Caco-2 (cell line): ENCODE results near the gene PCDHGB4. TPM values are rescaled to one million over a fixed set of nuclear protein-coding genes. Genes with fewer than 3 reads are reported as not detected.
"Not testable (repeated sequence)": the region's sequence is repeated elsewhere in the genome, so short reads cannot be mapped to it uniquely, and the experiment has no call there.

Experiments
- BruUV-seq: library from RNA; stranded (reverse); fragments of 400-500 nt; replicated peaks from 2 replicates; lab custom pipeline; 2021; lab: Mats Ljungman, UMichigan
- CTCF ChIA-PET: fragments of 300-600 bp; sonication (Branson Sonifier 250); formaldehyde crosslinking; loops from one replicate; lab custom pipeline; 2022; ENCODE audit warnings: antibody characterized with exemption; lab: Charles Lee
- POLR2A ChIA-PET: fragments of 300-600 bp; sonication (Branson Sonifier 250); formaldehyde crosslinking; loops from one replicate; lab custom pipeline; 2022; ENCODE audit warnings: antibody characterized with exemption; lab: Charles Lee
- DNase-seq, 2 experiments: peaks; one replicate each; pipeline versions ENCODE4 v3.0.0 to v3.0.0-alpha.2; 2020 to 2022
- H3K27me3 ChIP-seq: replicated peaks from 2 replicates; pipeline ENCODE4 v1.6.0; 2011; ENCODE audit warnings: low read length; ENCODE audit not compliant: control insufficient read depth, insufficient read depth
- H3K36me3 ChIP-seq: 2 replicates; pipeline ENCODE4 v1.5.1; 2011; ENCODE audit warnings: low read length; ENCODE audit not compliant: control insufficient read depth, insufficient read depth
- H3K4me1 ChIP-seq: fragments of 250-450 bp; sonication (Bioruptor Pico); 2 replicates; pipeline ENCODE4 v1.5.1; 2020; ENCODE audit warnings: mild to moderate bottlenecking
- H3K4me3 ChIP-seq: 2 replicates; pipeline ENCODE4 v1.5.1; 2011; ENCODE audit warnings: low read depth, mild to moderate bottlenecking, control low read depth, low read length
- H3K9me3 ChIP-seq: fragments of 250-450 bp; sonication (Bioruptor Pico); 2 replicates; pipeline ENCODE4 v1.5.1; 2020; ENCODE audit warnings: mild to moderate bottlenecking, moderate library complexity
- H3K27ac Mint-ChIP-seq: one replicate; pipeline ENCODE4 v1.8.0; 2022; ENCODE audit warnings: mixed read lengths; ENCODE audit not compliant: unreplicated experiment
- H3K27me3 Mint-ChIP-seq: one replicate; pipeline ENCODE4 v1.8.0; 2022; ENCODE audit warnings: mixed read lengths; ENCODE audit not compliant: insufficient read depth, unreplicated experiment
- H3K36me3 Mint-ChIP-seq: one replicate; pipeline ENCODE4 v1.8.0; 2022; ENCODE audit warnings: mild to moderate bottlenecking, mixed read lengths; ENCODE audit not compliant: insufficient read depth, unreplicated experiment
- H3K4me1 Mint-ChIP-seq: one replicate; pipeline ENCODE4 v1.8.0; 2022; ENCODE audit warnings: low read depth, mixed read lengths; ENCODE audit not compliant: unreplicated experiment
- H3K4me3 Mint-ChIP-seq: one replicate; pipeline ENCODE4 v1.8.0; 2022; ENCODE audit warnings: mild to moderate bottlenecking, moderate library complexity, mixed read lengths; ENCODE audit not compliant: unreplicated experiment
- H3K9me3 Mint-ChIP-seq: one replicate; pipeline ENCODE4 v1.8.0; 2022; ENCODE audit warnings: mixed read lengths; ENCODE audit not compliant: unreplicated experiment
- intact Hi-C: fragments of 100-400 bp; cut with micrococcal nuclease; formaldehyde crosslinking; loops from one replicate; pipeline ENCODE4 v1.10.0; 2022; ENCODE audit not compliant: unreplicated experiment
- total RNA-seq: library from RNA; stranded (reverse); gene quantifications from 2 replicates; pipeline ENCODE4 v1.2.3, GENCODE V29; 2022
- TF ChIP-seq, protein P1 (sequence below), 2 experiments: fragments of 200-600 bp in 1 of 2; IDR thresholded peaks; 1 replicate in 1 of 2; 2 replicates in 1 of 2; pipeline versions ENCODE4 v1.5.1 to v1.8.0; 2011 to 2022; ENCODE audit warnings: antibody characterized with exemption in 1 of 2, control low read depth in 1 of 2, inconsistent platforms in 1 of 2, low read depth in 1 of 2, low read length in 1 of 2, mild to moderate bottlenecking in 1 of 2, moderate library complexity in 1 of 2; ENCODE audit not compliant: insufficient read depth in 1 of 2, severe bottlenecking in 1 of 2, unreplicated experiment in 1 of 2

PCDHGB4 gene
- total RNA-seq, 1 experiment from 2014 or later: 0.14 TPM

DNA sequence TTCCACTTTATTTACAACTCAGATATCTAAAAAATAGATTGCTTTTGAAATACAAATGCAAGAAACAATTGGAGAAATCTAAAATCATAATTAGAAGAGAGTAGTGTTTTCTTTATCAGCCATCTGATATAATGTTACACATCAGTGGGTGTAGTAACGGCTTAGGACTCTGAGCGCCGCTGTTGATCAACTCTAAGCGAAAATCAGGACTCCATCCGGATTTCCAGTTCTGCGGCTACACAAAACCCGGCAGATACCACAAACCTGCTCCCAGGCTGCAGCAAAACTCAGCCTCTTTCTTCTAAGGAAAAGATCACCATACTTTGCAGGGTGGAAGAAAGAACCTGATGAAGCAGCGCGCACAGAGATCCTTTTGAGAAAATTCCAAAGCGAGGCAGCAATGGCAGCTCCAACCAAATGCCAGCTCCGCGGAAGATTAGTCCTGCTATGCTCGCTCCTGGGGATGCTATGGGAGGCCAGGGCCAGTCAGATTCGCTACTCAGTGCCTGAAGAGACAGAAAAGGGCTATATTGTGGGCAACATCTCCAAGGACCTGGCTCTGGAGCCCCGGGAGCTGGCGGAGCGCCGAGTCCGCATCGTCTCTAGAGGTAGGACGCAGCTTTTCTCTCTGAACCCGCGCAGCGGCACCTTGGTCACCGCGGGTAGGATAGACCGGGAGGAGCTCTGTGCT is 15.2 kb downstream of the PCDHGB4 start, which contains the start of gene PCDHGA9:
PCDHGA9 (plus strand) TSS at position 226 of the 691 bp plus-strand sequence; CDS start at position 401, 175 bp downstream.
- intact Hi-C loops: no loop called here
- H3K27me3 ChIP-seq: no peaks in the 10 kb centered on the region
- no peak within 1 kb of the TSS for H3K4me3 ChIP-seq
- TF ChIP-seq, protein P1, sequence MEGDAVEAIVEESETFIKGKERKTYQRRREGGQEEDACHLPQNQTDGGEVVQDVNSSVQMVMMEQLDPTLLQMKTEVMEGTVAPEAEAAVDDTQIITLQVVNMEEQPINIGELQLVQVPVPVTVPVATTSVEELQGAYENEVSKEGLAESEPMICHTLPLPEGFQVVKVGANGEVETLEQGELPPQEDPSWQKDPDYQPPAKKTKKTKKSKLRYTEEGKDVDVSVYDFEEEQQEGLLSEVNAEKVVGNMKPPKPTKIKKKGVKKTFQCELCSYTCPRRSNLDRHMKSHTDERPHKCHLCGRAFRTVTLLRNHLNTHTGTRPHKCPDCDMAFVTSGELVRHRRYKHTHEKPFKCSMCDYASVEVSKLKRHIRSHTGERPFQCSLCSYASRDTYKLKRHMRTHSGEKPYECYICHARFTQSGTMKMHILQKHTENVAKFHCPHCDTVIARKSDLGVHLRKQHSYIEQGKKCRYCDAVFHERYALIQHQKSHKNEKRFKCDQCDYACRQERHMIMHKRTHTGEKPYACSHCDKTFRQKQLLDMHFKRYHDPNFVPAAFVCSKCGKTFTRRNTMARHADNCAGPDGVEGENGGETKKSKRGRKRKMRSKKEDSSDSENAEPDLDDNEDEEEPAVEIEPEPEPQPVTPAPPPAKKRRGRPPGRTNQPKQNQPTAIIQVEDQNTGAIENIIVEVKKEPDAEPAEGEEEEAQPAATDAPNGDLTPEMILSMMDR (IDR thresholded peaks at IDR 0.05; ENCODE audit: insufficient read depth in 1 of 2, low read depth in 1 of 2, low read length in 1 of 2, severe bottlenecking in 1 of 2, unreplicated experiment in 1 of 2): no peak
- peaks cover 11% of the 10 kb centered on the region for H3K9me3 Mint-ChIP-seq
- H3K36me3 Mint-ChIP-seq: peaks cover 17% of the 10 kb centered on the region
- H3K4me1 ChIP-seq: no peaks in the 10 kb centered on the region
- peaks cover 19% of the 10 kb centered on the region for H3K9me3 ChIP-seq
- H3K4me1 Mint-ChIP-seq: no peaks in the 10 kb centered on the region
- BruUV-seq: no TSS peak
- CTCF ChIA-PET: no interaction called here
- H3K4me3 Mint-ChIP-seq: no peak within 1 kb of the TSS
- H3K27ac Mint-ChIP-seq: no peak within 1 kb of the TSS
- no peaks in the 10 kb centered on the region for H3K36me3 ChIP-seq
- POLR2A ChIA-PET: no interaction called here
- DNase-seq: no peak
- H3K27me3 Mint-ChIP-seq: no peaks in the 10 kb centered on the region

DNA sequence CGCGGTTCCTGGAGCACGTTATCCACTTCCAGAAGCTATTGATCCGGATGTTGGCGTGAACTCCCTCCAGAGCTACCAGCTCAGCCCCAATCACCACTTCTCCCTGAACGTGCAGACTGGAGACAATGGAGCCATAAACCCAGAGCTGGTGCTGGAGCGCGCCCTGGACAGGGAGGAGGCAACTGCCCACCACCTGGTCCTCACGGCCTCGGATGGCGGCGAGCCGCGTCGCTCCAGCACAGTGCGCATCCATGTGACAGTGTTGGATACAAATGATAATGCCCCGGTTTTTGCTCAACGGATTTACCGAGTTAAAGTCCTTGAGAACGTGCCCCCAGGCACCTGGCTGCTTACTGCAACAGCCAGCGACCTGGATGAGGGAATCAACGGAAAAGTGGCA is 15.9 kb downstream of the PCDHGB4 start:
- POLR2A ChIA-PET: no interaction called here
- no peak overlapping the region for H3K4me3 ChIP-seq
- no TSS peak for BruUV-seq
- Mint-ChIP-seq H3K4me3 (no peak overlapping the region), H3K36me3 (peaks cover 17% of the 10 kb centered on the region), H3K4me1 (no peaks in the 10 kb centered on the region), H3K27ac (no peak overlapping the region), H3K27me3 (no peaks in the 10 kb centered on the region), H3K9me3 (peaks cover 11% of the 10 kb centered on the region)
- TF ChIP-seq, protein P1 (IDR thresholded peaks at IDR 0.05; ENCODE audit: insufficient read depth in 1 of 2, low read depth in 1 of 2, low read length in 1 of 2, severe bottlenecking in 1 of 2, unreplicated experiment in 1 of 2): no peak
- no peak for DNase-seq
- peaks cover 19% of the 10 kb centered on the region for H3K9me3 ChIP-seq
- CTCF ChIA-PET: no interaction called here
- H3K36me3 ChIP-seq: no peaks in the 10 kb centered on the region
- no peaks in the 10 kb centered on the region for H3K4me1 ChIP-seq
- no peaks in the 10 kb centered on the region for H3K27me3 ChIP-seq
- intact Hi-C loops: no loop called here

DNA sequence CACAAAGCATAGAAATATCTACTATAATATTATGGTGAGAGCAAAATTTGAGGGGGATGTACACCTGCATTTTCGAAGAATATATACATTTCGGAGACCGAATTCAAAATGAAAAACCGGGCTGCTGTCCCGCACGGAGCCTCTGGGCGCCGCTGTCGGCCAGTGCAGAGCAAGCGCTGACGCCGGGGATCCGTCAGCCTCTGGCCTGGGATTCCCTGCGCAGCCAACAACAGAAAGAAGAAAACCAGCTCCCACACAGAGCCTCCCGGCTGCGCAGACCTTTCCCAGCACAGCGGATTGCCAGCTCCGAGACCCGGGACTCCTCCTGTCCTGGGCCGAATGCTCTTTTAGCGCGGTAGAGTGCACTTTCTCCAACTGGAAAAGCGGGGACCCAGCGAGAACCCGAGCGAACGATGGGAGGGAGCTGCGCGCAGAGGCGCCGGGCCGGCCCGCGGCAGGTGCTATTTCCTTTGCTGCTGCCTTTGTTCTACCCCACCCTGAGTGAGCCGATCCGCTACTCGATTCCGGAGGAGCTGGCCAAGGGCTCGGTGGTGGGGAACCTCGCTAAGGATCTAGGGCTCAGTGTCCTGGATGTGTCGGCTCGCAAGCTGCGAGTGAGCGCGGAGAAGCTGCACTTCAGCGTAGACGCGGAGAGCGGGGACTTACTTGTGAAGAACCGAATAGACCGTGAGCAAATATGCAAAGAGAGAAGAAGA is 20.4 kb downstream of the PCDHGB4 start, which contains the start of gene PCDHGB6:
PCDHGB6 (plus strand) TSS at position 232 of the 716 bp plus-strand sequence; CDS start at position 414, 182 bp downstream.
- H3K27ac Mint-ChIP-seq, DNase-seq, H3K4me3 ChIP-seq, H3K4me1 Mint-ChIP-seq, POLR2A ChIA-PET, H3K27me3 ChIP-seq, H3K36me3 ChIP-seq, H3K4me3 Mint-ChIP-seq, H3K9me3 ChIP-seq, BruUV-seq, H3K27me3 Mint-ChIP-seq, intact Hi-C loops, H3K4me1 ChIP-seq: not testable (repeated sequence)
- Mint-ChIP-seq H3K9me3 (peaks cover 19% of the 10 kb centered on the region), H3K36me3 (peaks cover 14% of the 10 kb centered on the region)
- TF ChIP-seq, protein P1 (IDR thresholded peaks at IDR 0.05; ENCODE audit: insufficient read depth in 1 of 2, low read depth in 1 of 2, low read length in 1 of 2, severe bottlenecking in 1 of 2, unreplicated experiment in 1 of 2): peak in 1 of 2 experiments; percentile 12
- CTCF ChIA-PET: interaction anchor here (1.3 kb wide), 1 partner anchor 156 kb away, joined by 5 read pairs; no protein-coding TSS in a partner anchor
